GM21447 (cell line): ENCODE measurements around the gene SLC30A7.
"Not testable (repeated sequence)": the region's sequence is repeated elsewhere in the genome, so short reads cannot be mapped to it uniquely, and the experiment has no call there.

Experiments used
- ATAC-seq: cut with Tn5 transposase; IDR thresholded peaks from one replicate; pipeline ENCODE4 v1.9.1; 2021; ENCODE audit not compliant: unreplicated experiment

The SLC30A7 gene

DNA sequence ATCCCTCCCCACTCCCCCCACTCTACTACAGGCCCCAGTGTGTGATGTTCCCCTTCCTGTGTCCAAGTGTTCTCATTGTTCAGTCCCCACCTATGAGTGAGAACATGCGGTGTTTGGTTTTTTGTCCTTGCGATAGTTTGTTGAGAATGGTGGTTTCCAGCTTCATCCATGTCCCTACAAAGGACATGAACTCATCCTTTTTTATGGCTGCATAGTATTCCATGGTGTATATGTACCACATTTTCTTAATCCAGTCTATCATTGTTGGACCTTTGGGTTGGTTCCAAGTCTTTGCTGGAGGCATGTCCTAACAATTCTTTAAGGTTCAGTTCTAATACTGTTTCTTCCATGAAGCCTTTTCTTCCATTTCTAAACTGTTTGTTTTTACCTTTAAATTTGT, 37.7 kb downstream of the SLC30A7 start:
- not testable (repeated sequence) for ATAC-seq

DNA sequence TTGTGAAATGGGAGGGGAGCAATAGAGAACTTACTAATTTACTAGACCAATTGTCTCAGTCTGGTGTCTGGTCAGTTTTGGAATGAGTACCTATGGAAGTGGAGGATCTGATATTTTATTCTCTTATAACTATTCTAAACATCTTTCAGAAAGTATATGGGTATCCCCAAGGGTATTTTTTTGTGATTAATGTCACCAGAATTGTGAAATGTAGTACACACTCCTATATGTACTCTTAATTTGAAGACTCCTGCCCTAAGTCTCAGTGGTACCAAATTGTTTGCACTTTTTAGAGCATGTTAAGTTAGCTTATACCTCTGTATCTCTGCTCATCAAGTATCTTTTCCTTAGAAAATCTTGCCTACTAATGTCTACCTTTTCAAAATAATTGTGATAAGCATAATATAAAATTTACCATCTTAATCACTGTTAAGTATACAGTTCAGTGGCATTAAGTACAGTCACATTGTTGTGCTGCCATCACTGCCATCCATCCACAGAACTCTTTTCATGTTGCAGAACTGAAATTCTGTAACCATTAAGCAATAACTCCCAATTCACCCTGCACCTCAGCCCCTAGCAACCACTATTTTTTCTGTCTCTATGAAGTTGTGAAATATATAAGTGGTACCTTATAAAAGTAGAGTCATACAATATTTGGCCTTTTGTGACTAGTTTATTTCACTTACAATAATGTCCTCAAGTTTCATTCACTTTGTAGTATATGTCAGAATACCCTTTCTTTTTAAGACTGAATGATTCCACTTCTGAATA, 40.5 kb downstream of the SLC30A7 start:
- no peak for ATAC-seq

DNA sequence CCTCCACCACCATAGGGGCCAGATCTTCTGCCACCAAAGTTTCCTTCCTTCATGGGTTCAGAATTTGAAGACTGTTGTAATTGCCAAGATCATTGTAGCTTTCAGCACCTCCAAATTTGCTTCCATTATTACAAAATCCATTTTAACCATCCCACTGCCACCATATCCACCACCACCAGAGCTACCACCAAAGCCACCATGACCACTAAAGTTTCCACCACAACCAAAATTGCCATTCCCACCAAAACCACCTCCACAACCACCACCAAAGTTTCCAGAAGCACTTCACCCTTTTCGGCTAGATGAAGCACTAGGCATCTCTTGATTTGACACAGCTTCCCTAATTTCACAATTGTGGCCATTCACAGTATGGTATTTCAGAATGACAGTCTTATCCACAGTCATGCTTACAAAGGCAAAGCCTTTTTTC, 45.2 kb downstream of the SLC30A7 start:
- no peak for ATAC-seq

DNA sequence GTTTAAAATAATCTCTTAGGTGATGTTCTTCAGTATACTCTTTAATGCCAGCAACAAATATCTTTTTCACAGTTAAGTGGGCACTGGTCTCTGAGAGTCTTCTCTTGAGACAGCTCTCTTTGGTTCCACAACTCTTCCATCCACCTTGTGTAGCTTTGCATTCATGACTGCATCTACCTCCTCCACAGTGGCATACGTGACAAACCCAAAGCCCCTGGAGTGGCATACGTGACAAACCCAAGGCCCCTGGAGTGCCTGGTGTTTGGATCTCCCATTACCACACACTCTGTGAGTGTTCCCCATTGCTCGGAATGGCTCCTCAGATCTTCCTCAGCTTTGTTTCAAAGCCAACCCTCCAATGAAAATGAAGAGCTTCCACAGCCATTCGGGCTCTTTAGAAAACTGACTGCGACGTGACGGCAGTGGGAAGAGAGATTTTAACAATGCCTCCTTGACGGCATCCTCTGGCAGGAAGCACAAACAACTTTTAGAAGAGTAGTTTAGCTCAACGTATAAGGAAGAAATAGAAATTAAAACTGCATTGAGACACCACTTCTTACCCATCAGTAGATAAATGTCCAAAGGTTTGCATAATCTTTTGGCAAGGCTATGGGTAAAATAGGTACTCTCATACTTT, 45.8 kb downstream of the SLC30A7 start:
- no peak for ATAC-seq

DNA sequence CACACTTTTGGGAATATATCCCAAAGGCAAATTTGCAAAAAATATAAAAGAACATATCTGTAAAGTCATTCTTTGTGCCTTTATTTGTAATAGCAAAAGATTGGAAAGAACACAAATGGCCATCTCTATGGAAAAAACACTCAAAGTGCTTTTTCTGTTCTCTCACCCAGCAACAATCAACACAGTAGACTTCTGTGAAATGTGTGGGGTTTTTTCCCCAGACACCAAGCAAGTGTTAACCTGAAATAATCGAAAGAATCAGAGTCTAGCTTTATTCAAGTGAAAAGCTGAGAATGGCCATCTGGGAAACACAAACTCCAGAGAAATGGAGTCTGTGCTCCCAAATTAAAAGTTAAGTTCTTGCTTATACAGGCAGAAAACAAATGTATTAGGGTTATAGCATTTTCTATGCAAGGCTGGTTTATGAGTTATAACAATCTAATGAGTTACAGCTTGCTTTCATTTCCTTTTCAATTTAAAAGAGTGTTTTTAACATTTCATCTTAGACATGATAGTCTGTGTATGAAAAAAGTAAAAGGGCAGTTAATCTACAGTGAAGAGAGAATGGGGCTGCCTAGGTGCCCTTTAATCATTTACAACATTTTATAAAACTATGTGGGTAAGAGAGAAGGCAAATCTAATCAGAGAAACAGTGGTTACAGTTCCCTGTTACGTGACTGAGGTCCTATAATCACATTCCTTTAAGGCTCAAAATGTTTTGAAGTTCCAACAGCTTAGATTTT, 46.6 kb downstream of the SLC30A7 start:
- no peak for ATAC-seq

DNA sequence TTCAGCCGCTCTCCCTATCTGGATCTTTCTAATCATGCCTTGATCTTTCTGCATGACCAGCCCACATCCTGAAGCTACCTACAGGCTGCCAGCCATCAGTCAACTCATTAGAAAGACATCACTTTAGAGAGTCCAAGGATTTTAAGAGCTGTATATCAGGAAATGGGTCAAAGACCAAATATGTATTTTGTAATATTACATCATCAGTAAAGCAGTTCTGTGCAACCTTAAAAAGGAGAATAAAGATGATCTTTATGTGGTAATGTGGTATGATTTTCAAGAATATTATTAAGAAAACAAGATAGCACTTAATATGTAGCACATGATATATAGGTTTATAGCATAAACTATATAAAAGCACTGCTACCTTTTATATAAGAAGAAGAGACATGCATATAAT, 47.6 kb downstream of the SLC30A7 start:
- no peak for ATAC-seq

DNA sequence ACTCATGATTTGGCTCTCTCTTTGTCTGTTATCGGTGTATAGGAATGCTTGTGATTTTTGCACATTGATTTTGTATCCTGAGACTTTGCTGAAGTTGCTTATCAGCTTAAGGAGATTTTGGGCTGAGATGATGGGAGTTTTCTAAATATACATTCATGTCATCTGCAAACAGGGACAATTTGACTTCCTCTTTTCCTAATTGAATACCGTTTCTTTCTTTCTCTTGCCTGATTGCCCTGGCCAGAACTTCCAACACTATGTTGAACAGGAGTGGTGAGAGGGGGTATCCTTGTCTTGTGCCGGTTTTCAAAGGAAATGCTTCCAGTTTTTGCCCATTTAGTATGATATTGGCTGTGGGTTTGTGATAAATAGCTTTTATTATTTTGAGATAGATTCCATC, 50.2 kb downstream of the SLC30A7 start:
- not testable (repeated sequence) for ATAC-seq

DNA sequence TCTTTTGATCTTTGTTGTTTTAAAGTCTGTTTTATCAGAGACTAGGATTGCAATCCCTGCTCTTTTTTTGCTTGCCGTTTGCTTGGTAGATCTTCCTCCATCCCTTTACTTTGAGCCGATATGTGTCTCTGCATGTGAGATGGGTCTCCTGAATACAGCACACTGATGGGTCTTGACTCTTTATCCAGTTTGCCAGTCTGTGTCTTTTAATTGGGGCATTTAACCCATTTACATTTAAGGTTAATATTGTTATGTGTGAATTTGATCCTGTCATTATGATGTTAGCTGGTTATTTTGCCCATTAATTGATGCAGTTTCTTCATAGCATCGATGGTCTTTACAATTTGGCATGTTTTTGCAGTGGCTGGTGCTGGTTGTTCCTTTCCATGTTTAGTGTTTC, 51.9 kb downstream of the SLC30A7 start:
- not testable (repeated sequence) for ATAC-seq

DNA sequence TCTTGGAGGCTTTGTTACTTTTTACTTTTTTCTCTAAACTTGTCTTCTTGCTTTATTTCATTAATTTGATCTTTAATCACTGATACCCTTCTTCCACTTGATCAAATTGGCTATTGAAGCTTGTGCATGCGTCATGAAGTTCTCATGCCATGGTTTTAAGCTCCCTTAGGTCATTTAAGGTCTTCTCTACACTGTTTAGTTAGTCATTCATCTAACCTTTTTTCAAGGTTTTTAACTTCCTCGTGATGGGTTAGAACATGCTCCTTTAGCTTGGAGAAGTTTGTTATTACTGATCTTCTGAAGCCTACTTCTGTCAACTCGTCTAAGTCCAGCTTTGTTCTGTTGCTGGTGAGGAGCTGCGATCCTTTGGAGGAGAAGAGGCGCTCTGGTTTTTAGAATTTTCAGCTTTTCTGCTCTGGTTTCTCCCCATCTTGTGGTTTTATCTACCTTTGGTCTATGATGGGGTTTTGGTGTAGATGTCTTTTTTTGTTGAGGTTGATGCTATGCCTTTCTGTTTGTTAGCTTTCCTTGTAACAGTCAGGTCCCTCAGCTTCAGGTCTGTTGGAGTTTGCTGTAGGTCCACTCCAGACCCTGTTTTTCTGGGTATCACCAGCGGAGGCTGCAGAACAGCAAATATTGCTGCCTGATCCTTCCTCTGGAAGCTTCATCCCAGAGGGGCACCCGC, 53.0 kb downstream of the SLC30A7 start:
- not testable (repeated sequence) for ATAC-seq

DNA sequence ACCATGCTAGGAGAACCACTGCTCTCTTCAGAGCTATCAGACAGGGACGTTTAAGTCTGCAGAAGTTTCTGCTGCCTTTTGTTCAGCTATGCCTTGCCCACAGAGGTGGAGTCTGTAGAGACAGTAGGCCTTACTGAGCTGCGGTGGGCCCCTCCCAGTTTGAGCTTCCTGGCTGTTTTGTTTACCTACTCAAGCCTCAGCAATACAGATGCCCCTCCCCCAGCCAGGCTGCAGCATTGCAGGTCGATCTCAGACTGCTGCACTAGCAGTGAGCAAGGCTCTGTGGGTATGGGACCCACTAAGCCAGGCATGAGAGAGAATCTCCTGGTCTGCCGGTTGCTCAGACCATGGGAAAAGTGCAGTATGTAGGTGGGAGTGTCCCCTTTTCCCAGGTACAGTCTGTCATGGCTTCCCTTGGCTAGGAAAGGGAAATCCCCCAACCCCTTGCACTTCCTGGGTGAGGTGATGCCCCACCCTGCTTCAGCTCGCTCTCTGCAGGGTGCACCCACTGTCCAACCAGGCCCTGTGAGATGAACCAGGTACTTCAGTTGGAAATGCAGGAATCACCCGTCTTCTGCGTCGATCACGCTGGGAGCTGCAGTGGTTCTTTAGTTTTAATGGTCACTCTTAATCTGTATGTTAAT, 53.7 kb downstream of the SLC30A7 start:
- peak; percentile 90 for ATAC-seq

DNA sequence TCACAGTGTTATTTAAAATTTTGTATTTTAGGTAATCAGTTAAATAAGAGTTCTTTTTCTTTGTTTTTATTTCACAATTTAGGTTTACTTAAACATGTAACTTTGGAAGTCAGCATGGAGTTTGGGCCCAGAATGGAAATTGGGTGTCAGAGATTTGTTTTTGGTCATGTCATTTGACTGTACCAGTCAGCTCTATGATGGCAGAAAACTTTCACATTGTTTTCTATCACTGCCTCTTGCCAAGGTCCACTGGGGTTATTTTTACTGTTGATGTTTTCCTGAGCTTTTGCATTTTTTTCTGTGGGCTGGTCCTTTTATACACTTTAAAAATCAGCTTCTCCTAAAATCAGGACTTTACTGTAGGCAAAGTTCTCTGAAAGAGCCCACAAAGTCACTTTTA, 54.4 kb downstream of the SLC30A7 start:
- no peak for ATAC-seq

DNA sequence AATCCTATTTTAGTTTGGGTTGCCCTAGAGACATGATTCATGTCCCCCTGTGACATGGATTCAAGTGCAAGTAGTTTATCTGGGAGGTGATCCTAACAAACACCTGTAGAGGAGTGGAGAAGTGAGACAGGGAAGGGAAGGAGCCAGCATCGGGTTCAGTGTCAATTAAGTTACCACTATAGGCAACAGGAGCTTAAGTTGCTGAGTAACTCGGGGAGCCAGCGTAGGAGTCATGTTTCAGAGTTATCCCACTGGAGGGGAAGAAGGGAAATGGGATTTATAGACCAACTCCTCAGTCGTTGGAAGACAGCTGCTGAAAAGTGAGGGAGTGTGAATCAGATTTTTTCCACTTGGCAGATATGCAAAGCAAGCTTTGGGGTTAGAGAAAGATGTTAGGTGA, 54.9 kb downstream of the SLC30A7 start:
- ATAC-seq: no peak

DNA sequence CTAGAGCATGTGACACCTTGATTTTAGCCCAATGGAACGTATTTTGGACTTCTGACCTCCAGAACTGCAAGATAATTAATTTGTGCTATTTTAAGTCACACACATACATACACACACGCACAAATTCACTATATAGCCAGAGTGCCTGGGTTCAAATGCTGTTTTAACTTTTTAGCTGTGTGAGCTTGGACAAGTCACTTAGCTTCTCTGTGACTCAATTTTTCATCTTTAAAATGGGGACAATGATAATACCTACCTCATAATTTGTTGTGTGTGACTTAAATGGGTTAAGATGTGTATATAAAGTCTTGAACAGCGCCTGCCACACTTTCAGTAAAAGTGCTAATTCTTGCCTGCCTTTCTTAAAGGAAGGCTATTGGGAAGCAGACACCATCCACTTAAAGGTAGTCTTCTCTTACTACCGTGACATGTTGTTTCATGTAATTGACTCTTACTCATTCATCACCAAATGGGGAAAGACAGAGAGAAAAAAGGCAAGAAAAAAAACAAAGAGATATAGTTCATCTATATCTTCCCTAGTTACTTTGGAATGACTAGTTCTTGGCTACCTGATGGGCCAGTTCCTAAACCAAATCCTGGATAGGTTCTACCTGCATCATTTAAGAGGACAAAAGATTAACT, 56.3 kb downstream of the SLC30A7 start:
- ATAC-seq: no peak

DNA sequence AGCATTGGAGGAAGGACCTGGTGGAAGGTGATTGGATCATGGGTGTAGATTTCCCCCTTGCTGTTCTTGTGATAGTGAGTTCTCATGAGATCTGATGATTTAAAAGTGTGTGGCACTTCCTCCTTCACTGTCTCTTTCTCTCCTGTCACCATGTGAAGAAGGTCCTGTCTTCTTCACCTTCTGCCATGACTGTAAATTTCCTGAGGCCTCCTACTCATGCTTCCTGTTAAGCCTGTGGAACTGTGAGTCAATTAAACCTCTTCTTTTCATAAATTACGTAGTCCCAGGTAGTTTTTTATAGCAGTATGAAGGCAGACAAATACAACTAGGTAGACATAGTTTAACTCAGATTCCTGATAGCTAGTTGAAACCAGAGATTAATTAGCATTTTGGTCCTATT, 57.1 kb downstream of the SLC30A7 start:
- ATAC-seq: not testable (repeated sequence)

DNA sequence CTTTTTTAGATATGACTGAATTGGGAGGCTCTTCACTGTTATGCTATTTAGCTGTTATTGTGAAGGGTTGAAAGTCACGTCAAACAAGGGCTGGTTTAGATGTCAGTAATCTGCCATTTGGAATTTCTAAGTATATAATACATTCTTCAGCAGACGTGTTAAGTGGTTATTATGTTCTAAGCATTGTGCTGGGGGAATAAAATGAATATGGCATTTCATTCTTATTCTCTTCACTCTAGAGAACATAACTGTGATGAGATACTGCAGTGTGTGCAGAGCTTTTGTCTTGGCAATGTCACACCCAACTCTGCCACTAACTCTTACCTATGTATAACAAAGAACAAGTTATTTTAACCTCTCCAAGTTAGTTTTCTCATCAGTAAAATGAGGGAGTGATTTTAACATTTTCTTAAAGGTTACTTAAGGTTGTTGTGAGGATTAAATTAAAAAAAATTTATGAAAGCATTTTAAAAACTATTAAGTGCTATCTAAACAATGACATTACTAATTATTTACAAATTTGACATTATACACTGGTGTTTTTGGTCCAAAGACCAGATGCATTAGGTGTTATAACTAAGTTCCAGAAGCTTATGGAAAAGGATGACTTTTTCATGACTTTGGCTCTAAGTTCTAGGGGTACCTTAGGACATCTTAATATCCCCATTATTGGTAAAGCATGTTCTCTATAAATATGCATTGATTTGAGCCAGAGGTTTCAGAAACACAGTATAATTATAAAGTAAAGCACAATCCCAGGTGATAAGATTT, 58.3 kb downstream of the SLC30A7 start:
- no peak for ATAC-seq

DNA sequence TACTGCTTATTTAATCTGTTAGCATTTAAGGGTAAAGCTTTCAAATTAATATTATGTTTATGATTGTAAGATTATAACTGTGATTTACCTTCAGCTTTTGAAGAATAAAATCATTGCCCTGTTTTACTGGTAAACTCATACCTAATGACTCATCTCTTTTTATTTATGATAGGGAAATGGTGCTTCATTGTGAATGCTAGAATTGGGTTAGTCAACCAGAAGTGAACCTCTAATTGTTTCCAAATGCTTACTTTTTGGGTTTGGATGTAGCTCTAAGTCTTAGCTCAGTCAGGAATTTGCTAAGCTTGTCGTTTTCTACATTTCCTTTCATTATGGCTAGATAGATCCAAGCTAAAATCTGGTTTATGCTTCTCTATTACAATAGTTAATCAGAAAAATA, 59.4 kb downstream of the SLC30A7 start:
- no peak for ATAC-seq

DNA sequence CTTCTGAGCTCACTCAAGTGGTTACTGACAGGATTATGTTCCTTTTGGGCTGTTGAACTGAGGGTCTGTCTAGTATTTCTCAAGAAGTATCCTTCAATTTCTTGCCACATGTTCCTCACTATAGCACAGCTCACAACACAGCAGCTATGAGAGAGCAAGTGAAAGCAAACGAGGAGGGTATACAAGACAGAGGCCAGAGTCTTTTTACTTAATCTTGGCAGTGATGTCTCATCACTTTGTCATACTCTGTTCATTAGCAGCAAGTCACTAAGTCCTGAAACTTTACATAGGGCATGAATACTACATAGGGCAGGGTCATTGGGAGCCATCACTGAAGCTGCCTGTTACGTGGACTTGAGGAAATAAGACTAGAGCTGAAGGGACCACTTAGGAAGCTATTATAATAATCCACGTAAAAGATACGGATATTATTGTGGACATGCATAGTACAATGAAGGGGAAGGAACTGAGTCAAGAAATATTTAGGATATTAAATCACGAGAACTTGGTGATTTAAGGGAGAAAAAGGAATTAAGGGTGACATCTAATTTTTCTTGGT, 63.7 kb downstream of the SLC30A7 start:
- no peak for ATAC-seq

DNA sequence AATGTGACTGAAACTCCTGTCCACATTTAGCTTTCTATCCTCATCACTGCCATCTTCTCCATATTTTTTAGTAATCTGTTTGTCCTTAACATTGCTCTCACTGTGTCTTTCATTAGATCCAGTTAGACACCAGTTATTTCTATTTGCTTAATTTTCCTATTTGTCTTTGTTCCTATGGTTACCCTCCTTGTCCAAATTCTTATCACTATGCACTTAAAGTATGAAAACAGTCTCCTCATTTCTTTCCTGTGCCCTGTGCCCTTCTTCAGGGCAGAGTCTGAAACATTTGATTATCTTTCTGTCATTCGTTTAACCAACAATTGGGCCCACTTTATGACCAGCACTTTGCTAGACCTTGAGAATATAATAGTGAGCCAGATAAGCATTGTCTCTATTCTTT, 64.2 kb downstream of the SLC30A7 start:
- no peak for ATAC-seq

DNA sequence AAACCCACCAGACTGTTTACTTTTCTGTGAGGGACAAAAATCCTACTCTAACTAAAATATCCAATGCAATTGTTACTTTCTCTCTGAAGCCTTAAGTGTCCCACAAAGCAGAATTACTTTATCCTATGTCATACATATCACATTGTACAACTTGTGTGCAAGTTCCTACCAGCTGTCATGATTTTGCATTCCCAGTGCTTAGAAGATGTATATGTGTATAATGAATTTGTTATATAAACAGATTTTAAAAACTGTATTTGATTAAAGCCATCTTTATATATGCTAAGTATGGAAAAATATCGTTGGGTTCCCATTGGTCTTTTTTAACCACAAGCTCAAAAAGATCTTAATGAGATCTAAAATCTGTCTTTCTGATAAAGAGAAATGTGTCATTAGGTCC, 72.7 kb downstream of the SLC30A7 start:
- no peak for ATAC-seq
